DND-41 (cell line): Measurements from ENCODE around the gene NETO2.

Experiments used
- ATAC-seq: fragments of 200-7000 bp; cut with Tn5 transposase; 3 replicates; pipeline ENCODE4 v1.9.1; 2021; ENCODE audit warnings: low read depth; ENCODE audit not compliant: insufficient read depth
- DNase-seq: peaks from one replicate; pipeline ENCODE4 v3.0.0-alpha.2; 2020
- H2AFZ ChIP-seq: 2 replicates; pipeline ENCODE4 v1.6.0; 2012; ENCODE audit warnings: low read depth, low read length
- H3K27ac ChIP-seq: 2 replicates; pipeline ENCODE4 v1.5.1; 2012; ENCODE audit warnings: low read length, inconsistent platforms
- H3K27me3 ChIP-seq: fragments of 200-600 bp; sonication (generic); 2 replicates; pipeline ENCODE4 v1.6.0; 2012; ENCODE audit warnings: low read length, mild to moderate bottlenecking, inconsistent platforms; ENCODE audit not compliant: insufficient read depth, poor library complexity
- H3K36me3 ChIP-seq: 2 replicates; pipeline ENCODE4 v1.5.1; 2012; ENCODE audit warnings: low read length, inconsistent platforms; ENCODE audit not compliant: insufficient read depth
- H3K4me1 ChIP-seq: 2 replicates; pipeline ENCODE4 v1.5.1; 2012; ENCODE audit warnings: mild to moderate bottlenecking, low read length; ENCODE audit not compliant: insufficient read depth
- H3K4me2 ChIP-seq: 2 replicates; pipeline ENCODE4 v1.6.0; 2012; ENCODE audit warnings: mild to moderate bottlenecking, moderate library complexity, low read length, inconsistent platforms; ENCODE audit not compliant: insufficient read depth
- H3K4me3 ChIP-seq, 2 experiments: fragments of 200-600 bp in 1 of 2; shearing (Covaris generic) in 1 of 2; 2 replicates each; pipeline ENCODE4 v1.5.1; 2012 to 2016; ENCODE audit warnings: inconsistent platforms in 2 of 2, low read length in 2 of 2, mild to moderate bottlenecking in 2 of 2, low read depth in 1 of 2, moderate library complexity in 1 of 2
- H3K79me2 ChIP-seq: 2 replicates; pipeline ENCODE4 v1.6.0; 2012; ENCODE audit warnings: low read length, inconsistent platforms; ENCODE audit not compliant: insufficient read depth
- H3K9ac ChIP-seq: 2 replicates; pipeline ENCODE4 v1.6.0; 2012; ENCODE audit warnings: low read depth, mild to moderate bottlenecking, inconsistent platforms, low read length, moderate library complexity
- H3K9me3 ChIP-seq: 2 replicates; pipeline ENCODE4 v1.5.1; 2012; ENCODE audit warnings: low read length, moderate library complexity, mild to moderate bottlenecking, inconsistent platforms; ENCODE audit not compliant: insufficient read depth, severe bottlenecking
- H4K20me1 ChIP-seq: 2 replicates; pipeline ENCODE4 v1.6.0; 2012; ENCODE audit warnings: low read length; ENCODE audit not compliant: insufficient read depth
- EZH2 ChIP-seq: IDR thresholded peaks from 3 replicates; pipeline ENCODE4 v1.6.1; 2012; ENCODE audit warnings: borderline replicate concordance, low read depth, mild to moderate bottlenecking, moderate library complexity, low read length, inconsistent platforms; ENCODE audit not compliant: severe bottlenecking
- TF ChIP-seq, protein P1 (sequence below): IDR thresholded peaks from 2 replicates; pipeline ENCODE4 v1.5.1; 2012; ENCODE audit warnings: borderline replicate concordance, low read length, moderate library complexity, mild to moderate bottlenecking; ENCODE audit not compliant: poor library complexity, severe bottlenecking; ENCODE audit errors: extremely low read depth

The NETO2 gene

GRCh38 chr16:47052666-47053640 is 90.8 kb downstream of the NETO2 start:
- Histone ChIP-seq H3K4me3 (no peak overlapping the region), H3K36me3 (no peaks in the 10 kb centered on the region), H3K9me3 (no peaks in the 10 kb centered on the region), H3K27me3 (no peaks in the 10 kb centered on the region), H3K4me1 (no peaks in the 10 kb centered on the region), H3K27ac (no peak overlapping the region), H3K9ac (no peak overlapping the region), H2AFZ (no peak overlapping the region), H4K20me1 (no peaks in the 10 kb centered on the region), H3K4me2 (no peak overlapping the region), H3K79me2 (no peaks in the 10 kb centered on the region)
- TF ChIP-seq EZH2 = no peak
- TF ChIP-seq, protein P1, sequence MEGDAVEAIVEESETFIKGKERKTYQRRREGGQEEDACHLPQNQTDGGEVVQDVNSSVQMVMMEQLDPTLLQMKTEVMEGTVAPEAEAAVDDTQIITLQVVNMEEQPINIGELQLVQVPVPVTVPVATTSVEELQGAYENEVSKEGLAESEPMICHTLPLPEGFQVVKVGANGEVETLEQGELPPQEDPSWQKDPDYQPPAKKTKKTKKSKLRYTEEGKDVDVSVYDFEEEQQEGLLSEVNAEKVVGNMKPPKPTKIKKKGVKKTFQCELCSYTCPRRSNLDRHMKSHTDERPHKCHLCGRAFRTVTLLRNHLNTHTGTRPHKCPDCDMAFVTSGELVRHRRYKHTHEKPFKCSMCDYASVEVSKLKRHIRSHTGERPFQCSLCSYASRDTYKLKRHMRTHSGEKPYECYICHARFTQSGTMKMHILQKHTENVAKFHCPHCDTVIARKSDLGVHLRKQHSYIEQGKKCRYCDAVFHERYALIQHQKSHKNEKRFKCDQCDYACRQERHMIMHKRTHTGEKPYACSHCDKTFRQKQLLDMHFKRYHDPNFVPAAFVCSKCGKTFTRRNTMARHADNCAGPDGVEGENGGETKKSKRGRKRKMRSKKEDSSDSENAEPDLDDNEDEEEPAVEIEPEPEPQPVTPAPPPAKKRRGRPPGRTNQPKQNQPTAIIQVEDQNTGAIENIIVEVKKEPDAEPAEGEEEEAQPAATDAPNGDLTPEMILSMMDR = no peak
- DNase-seq (no peak), ATAC-seq (no peak)

DNA sequence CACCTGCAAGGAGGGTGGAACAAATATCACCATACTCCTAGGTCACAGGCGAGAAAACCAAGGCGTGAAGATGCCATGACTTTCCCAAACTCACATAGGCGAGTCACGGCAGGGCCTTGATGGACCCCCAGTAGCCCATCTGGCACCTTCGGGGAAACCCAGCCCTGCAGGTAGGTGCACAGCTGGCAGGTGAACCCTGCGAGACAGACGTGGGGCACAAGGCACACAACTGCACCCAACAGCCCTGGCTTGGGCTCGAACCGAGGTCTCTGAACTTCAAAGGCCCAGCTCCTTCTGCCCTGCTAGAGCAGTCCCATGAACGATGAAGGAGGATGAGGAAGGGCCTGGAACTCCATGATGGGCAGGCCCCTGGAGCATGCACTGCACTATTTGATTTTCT is 92.7 kb downstream of the NETO2 start:
- Histone ChIP-seq H3K9me3 (no peaks in the 10 kb centered on the region), H3K27me3 (no peaks in the 10 kb centered on the region), H3K4me3 (no peak overlapping the region), H3K9ac (no peak overlapping the region), H3K36me3 (no peaks in the 10 kb centered on the region), H2AFZ (no peak overlapping the region), H3K4me1 (peaks cover 4% of the 10 kb centered on the region), H3K79me2 (no peaks in the 10 kb centered on the region), H4K20me1 (no peaks in the 10 kb centered on the region), H3K27ac (no peak overlapping the region), H3K4me2 (no peak overlapping the region)
- no peak for DNase-seq
- ATAC-seq = no peak
- TF ChIP-seq, protein P1 = no peak
- TF ChIP-seq EZH2 = no peak

DNA sequence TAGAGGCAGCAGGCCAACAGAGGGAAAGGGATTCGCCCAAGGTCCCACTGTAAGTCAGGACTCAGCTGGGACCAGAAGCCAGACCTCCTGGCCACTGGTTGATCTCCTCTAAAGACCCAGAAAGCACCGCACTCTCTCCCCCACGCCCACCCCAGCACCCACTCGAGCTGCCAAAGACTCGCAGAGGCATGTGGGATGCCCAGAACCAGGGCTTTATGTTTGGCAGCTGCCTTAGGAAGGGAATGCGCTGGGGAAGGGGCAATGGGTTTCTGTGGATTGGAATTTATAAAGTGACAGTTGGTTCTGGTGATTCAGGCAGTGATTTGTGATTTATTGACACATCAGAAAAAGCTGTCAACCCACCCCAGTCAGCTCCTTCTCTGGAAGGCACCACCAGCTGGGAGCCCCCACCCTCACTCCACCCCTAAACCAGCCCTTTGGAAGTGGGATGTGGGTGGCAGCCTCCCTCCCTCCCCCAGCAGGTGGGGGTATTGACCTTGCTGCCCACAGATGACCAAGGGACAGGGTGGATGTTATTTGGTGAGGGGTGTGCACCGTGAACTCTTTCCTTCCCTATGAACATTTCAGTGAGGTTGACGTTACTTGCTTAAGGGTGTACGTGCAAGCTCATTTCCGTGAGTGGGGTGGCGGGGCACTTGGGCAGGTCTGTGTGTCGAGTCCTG is 93.7 kb downstream of the NETO2 start:
- ATAC-seq = no peak
- TF ChIP-seq, protein P1 = no peak
- no peak for TF ChIP-seq EZH2

More for the DNA sequence above, 93.7 kb downstream of the NETO2 start:
- no peaks in the 10 kb centered on the region; the same call in 1 of the 2 replicates for H4K20me1 ChIP-seq
- H3K79me2 ChIP-seq = no peaks in the 10 kb centered on the region
- H3K4me3 ChIP-seq = no peak overlapping the region
- H3K9ac ChIP-seq = no peak overlapping the region
- no peak overlapping the region for H2AFZ ChIP-seq
- H3K4me2 ChIP-seq = no peak overlapping the region
- H3K27ac ChIP-seq = no peak overlapping the region
- DNase-seq = no peak
- no peaks in the 10 kb centered on the region for H3K36me3 ChIP-seq
- no peaks in the 10 kb centered on the region for H3K9me3 ChIP-seq
- H3K27me3 ChIP-seq = no peaks in the 10 kb centered on the region
- H3K4me1 ChIP-seq = peaks cover 11% of the 10 kb centered on the region
